AG09319 (cell line): Measurements from ENCODE around the gene ERC2.

Source experiments
- DNase-seq: peaks from one replicate; pipeline ENCODE4 v3.0.0-alpha.2; 2010; ENCODE audit warnings: low read depth; ENCODE audit errors: extremely low read depth
- CTCF ChIP-seq: IDR thresholded peaks from 2 replicates; pipeline ENCODE4 v1.5.1; 2011; ENCODE audit warnings: low read depth, mild to moderate bottlenecking, inconsistent platforms, low read length, moderate library complexity

The ERC2 gene

GRCh38 chr3:55501905-55502304, 966.4 kb downstream of the ERC2 start:
- no peak for TF ChIP-seq CTCF
- DNase-seq: no peak

- TF ChIP-seq CTCF: no peak
- no peak for DNase-seq
Observed at GRCh38 chr3:55500555-55501330, 967.5 kb downstream of the ERC2 start.

GRCh38 chr3:55498520-55498919, 969.7 kb downstream of the ERC2 start:
- no peak for DNase-seq
- TF ChIP-seq CTCF: no peak

GRCh38 chr3:55497250-55497649, 971.0 kb downstream of the ERC2 start:
- no peak for TF ChIP-seq CTCF
- DNase-seq: no peak

- no peak for TF ChIP-seq CTCF
- DNase-seq: no peak
Observed at GRCh38 chr3:55494976-55495375, 973.3 kb downstream of the ERC2 start.

GRCh38 chr3:55492976-55493375, 975.3 kb downstream of the ERC2 start:
- no peak for DNase-seq
- TF ChIP-seq CTCF: no peak

GRCh38 chr3:55491296-55491816, 976.9 kb downstream of the ERC2 start:
- no peak for DNase-seq
- no peak for TF ChIP-seq CTCF
